K562 (cell line): ENCODE results near the gene UGT2B17. TPM values are rescaled to one million over a fixed set of nuclear protein-coding genes. Genes with fewer than 3 reads are reported as not detected.

Source experiments
- ATAC-seq: fragments of 200-7000 bp; cut with Tn5 transposase; 3 replicates; pipeline ENCODE4 v1.9.1; 2020; ENCODE audit warnings: moderate library complexity
- BruUV-seq: library from RNA; stranded (reverse); fragments of 400-500 nt; replicated peaks from 2 replicates; lab custom pipeline; 2021; lab: Mats Ljungman, UMichigan
- CTCF ChIA-PET: fragments of 300-600 bp; formaldehyde crosslinking; extraction: SDS; loops from one replicate; lab custom pipeline; 2021; ENCODE audit warnings: low intra/inter-chr PET ratio; lab: Yijun Ruan, JAX
- POLR2A ChIA-PET: fragments of 300-600, 350-650 bp; sonication (Branson Sonifier 250); formaldehyde crosslinking; extraction: SDS; loops from one replicate; lab custom pipeline; 2021; ENCODE audit warnings: antibody characterized with exemption, inconsistent platforms; lab: Yijun Ruan, JAX
- DNase-seq, 4 experiments: peaks; one replicate each; pipeline versions ENCODE4 v3.0.0 to v3.0.0-alpha.2; 2011 to 2018; ENCODE audit warnings: low spot score in 3 of 4, mixed read lengths in 3 of 4; ENCODE audit errors: extremely low read depth in 1 of 4
- FAIRE-seq: peaks from 2 replicates; lab custom pipeline; 2011; peaks lifted over from hg19 to GRCh38; lab: Jason Lieb, UNC
- H2AFZ ChIP-seq: 2 replicates; pipeline ENCODE4 v1.6.0; 2011; ENCODE audit warnings: low read depth, low read length, control low read depth, inconsistent platforms
- H3K27ac ChIP-seq: fragments of 200-600 bp; 3 replicates; pipeline ENCODE4 v1.8.0; 2011; ENCODE audit warnings: low read depth, mild to moderate bottlenecking, control low read depth, inconsistent platforms, low read length, moderate library complexity, mixed read lengths; ENCODE audit errors: extremely low read depth
- H3K27me3 ChIP-seq, 2 experiments: fragments of 300-600 bp in 1 of 2; 2 replicates in 1 of 2; 3 replicates in 1 of 2; pipeline versions ENCODE4 v1.6.0 to v1.8.0; 2011; ENCODE audit warnings: inconsistent platforms in 2 of 2, low read length in 2 of 2, mild to moderate bottlenecking in 1 of 2, mixed read lengths in 1 of 2, moderate library complexity in 1 of 2; ENCODE audit not compliant: control insufficient read depth in 2 of 2, insufficient read depth in 2 of 2
- H3K36me3 ChIP-seq: fragments of 300-600 bp; 3 replicates; pipeline ENCODE4 v1.8.0; 2011; ENCODE audit warnings: mild to moderate bottlenecking, low read length, inconsistent platforms; ENCODE audit not compliant: control insufficient read depth, insufficient read depth
- H3K4me1 ChIP-seq, 2 experiments: fragments of 200-600 bp in 1 of 2; replicated peaks in 1 of 2; 2 replicates in 1 of 2; 3 replicates in 1 of 2; pipeline versions ENCODE4 v1.5.1 to v1.8.0; 2011; ENCODE audit warnings: inconsistent platforms in 2 of 2, low read length in 2 of 2, mild to moderate bottlenecking in 1 of 2, mixed read lengths in 1 of 2, moderate library complexity in 1 of 2; ENCODE audit not compliant: control insufficient read depth in 2 of 2, insufficient read depth in 2 of 2
- H3K4me2 ChIP-seq: 2 replicates; pipeline ENCODE4 v1.6.1; 2011; ENCODE audit warnings: low read length, control low read depth, inconsistent platforms, mixed read lengths; ENCODE audit not compliant: insufficient read depth
- H3K4me3 ChIP-seq: fragments of 200-600 bp; sonication (generic), shearing (Covaris generic); 2 replicates; pipeline ENCODE4 v1.5.1; 2016; ENCODE audit warnings: control low read depth, inconsistent platforms
- H3K79me2 ChIP-seq: fragments of 200-600 bp; 3 replicates; pipeline ENCODE4 v1.8.0; 2011; ENCODE audit warnings: low read length, inconsistent platforms; ENCODE audit not compliant: control insufficient read depth, insufficient read depth
- H3K9ac ChIP-seq, 2 experiments: 2 replicates each; pipeline versions ENCODE4 v1.6.0 to v1.6.1; 2011; ENCODE audit warnings: low read depth in 2 of 2, low read length in 2 of 2, control low read depth in 1 of 2, inconsistent platforms in 1 of 2, mild to moderate bottlenecking in 1 of 2, mixed read lengths in 1 of 2; ENCODE audit not compliant: insufficient read depth in 1 of 2
- H3K9me1 ChIP-seq: one replicate; pipeline ENCODE4 v1.6.0; 2011; ENCODE audit warnings: inconsistent platforms, mild to moderate bottlenecking, low read length, moderate library complexity; ENCODE audit not compliant: control insufficient read depth, insufficient read depth
- H3K9me3 ChIP-seq: replicated peaks from 2 replicates; pipeline ENCODE4 v1.5.1; 2011; ENCODE audit warnings: low read depth, low read length, inconsistent platforms; ENCODE audit not compliant: control insufficient read depth, insufficient read depth
- H4K20me1 ChIP-seq: replicated peaks from 2 replicates; pipeline ENCODE4 v1.6.1; 2011; ENCODE audit warnings: low read length, inconsistent platforms, mixed read lengths; ENCODE audit not compliant: control insufficient read depth, insufficient read depth
- CBX8 ChIP-seq: fragments of 200-600 bp; sonication (generic); IDR thresholded peaks from 2 replicates; pipeline ENCODE4 v1.6.1; 2012; ENCODE audit warnings: borderline replicate concordance, mixed run types, low read depth, mild to moderate bottlenecking, moderate library complexity, mixed read lengths, low read length, control low read depth, inconsistent platforms; ENCODE audit not compliant: poor library complexity, severe bottlenecking; ENCODE audit errors: extremely low read depth
- HNRNPL ChIP-seq: fragments of 200-400 bp; formaldehyde crosslinking; IDR thresholded peaks from 2 replicates; pipeline ENCODE4 v1.6.1; 2017; ENCODE audit warnings: low read depth, mild to moderate bottlenecking, low read length
- ZFP1 ChIP-seq: fragments of 450-650 bp; formaldehyde crosslinking; IDR thresholded peaks from 2 replicates; pipeline ENCODE4 v1.4.0; 2020; ENCODE audit warnings: mild to moderate bottlenecking, mixed read lengths
- ZFX ChIP-seq: sonication (generic); formaldehyde crosslinking; IDR thresholded peaks from 2 replicates; pipeline ENCODE4 v1.8.0; 2022; ENCODE audit warnings: mild to moderate bottlenecking, missing genetic modification reagents, moderate library complexity
- WGBS: fragments of 100-300 bp; shearing (Covaris generic); methylation state at CpG from one replicate; pipeline ENCODE4 v1.1.6; 2016; ENCODE audit warnings: low coverage, mixed read lengths; ENCODE audit not compliant: insufficient coverage; ENCODE audit errors: missing lambda C conversion rate; 5-methylcytosine and 5-hydroxymethylcytosine counted together
- in situ Hi-C: fragments of 300-500 bp; cut with MboI; formaldehyde crosslinking; loops from 4 replicates; pipeline ENCODE4 v1.15.0; 2018; ENCODE audit warnings: inconsistent platforms, mixed read lengths
- intact Hi-C: fragments of 100-400 bp; cut with micrococcal nuclease; formaldehyde crosslinking; loops from 2 replicates; pipeline ENCODE4 v1.14.2; 2022
- polyA plus RNA-seq, 8 experiments: library from polyadenylated mRNA; depleted of rRNA in 4 of 8; stranded (reverse) in 5 of 8; unstranded in 3 of 8; fragments of >200 nt; fragmentation: Nextera tagmentation in 2 of 8; fragmentation: Illumina TruSeq in 1 of 8; extraction: Ambion mirVana in 2 of 8; extraction: Trizol in 1 of 8; gene quantifications; 2 replicates each; pipeline versions ENCODE4 v1.2.1 to v1.2.3, GENCODE V29; 2011 to 2014; ENCODE audit warnings: inconsistent platforms in 1 of 8, missing spikeins in 1 of 8
- total RNA-seq, 7 experiments: library from RNA; depleted of rRNA in 6 of 7; stranded (reverse); fragments of >200 nt in 6 of 7; fragmentation: Illumina TruSeq in 2 of 7; extraction: Trizol in 2 of 7; gene quantifications; 2 replicates each; pipeline versions ENCODE4 v1.2.1 to v1.2.3, GENCODE V29; 2011 to 2021; ENCODE audit warnings: low replicate concordance in 1 of 7
- TF ChIP-seq, protein P1 (sequence below): fragments of 450-650 bp; formaldehyde crosslinking; IDR thresholded peaks from 2 replicates; pipeline ENCODE4 v1.4.0; 2020; ENCODE audit warnings: mild to moderate bottlenecking
- TF ChIP-seq, protein P2 (sequence below): fragments of 250-450 bp; sonication (Bioruptor Pico); IDR thresholded peaks from 2 replicates; pipeline ENCODE4 v1.8.0; 2022; ENCODE audit warnings: moderate library complexity, mild to moderate bottlenecking, inconsistent platforms

The UGT2B17 gene
- total and polyA plus RNA-seq, 9 of the 15 experiments (the other 6 are each of a cell fraction or from before 2014, with no cell fraction given): 0.11 TPM; not detected in 8

DNA sequence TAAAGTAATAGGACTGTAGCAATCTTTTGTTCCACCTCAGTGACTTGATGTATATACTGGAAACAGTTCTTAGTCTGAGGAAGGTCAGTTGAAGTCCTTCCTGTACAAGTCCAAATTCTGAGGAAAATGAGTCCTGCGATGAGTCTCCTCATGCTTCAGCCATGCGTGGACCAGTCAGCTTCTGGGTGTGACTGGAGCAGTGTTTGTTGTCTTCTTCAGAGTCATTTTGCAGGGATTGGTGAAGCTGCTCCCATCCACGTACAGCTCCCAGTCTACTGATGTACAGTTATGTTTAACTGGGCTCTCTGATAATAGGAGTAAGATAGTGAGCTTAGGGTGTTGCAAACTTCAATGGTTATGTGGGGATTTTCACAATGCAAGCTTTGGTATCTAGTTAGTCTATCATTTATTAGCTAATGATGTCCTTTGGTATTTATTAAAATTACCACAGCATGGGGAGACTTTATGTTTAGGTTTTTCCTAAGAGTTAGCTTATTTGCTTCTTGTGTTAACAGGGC lies 3.4 kb downstream of the UGT2B17 start:
- POLR2A ChIA-PET: no interaction called here
- no peak for ATAC-seq

DNA sequence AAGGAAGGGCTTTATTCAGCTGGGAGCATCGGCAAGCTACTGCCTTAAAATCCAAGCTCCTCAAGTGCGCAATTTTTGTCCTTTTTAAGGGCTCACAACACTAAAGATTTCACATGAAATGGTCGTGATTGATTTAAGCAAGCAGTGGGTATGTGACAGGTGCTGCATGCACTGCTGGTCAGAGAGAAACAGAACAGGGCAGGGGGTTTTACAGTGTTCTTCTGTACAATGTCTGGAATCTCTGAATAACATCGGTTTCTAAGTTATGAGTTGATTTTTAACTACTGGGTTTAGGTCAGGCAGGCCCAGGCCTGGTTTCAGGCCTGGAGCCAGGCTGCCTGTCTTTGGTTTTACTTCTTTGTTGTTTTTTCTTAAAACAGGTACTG lies 6.0 kb downstream of the UGT2B17 start:
- Histone ChIP-seq H2AFZ (no peak overlapping the region), H3K9me3 (no peaks in the 10 kb centered on the region), H3K27me3 (no peaks in the 10 kb centered on the region), H3K4me2 (no peak overlapping the region), H3K9me1 (no peaks in the 10 kb centered on the region), H3K36me3 (no peaks in the 10 kb centered on the region), H3K79me2 (no peaks in the 10 kb centered on the region), H3K4me3 (no peak overlapping the region), H4K20me1 (no peaks in the 10 kb centered on the region), H3K27ac (no peak overlapping the region), H3K9ac (no peak overlapping the region), H3K4me1 (no peaks in the 10 kb centered on the region)
- in situ Hi-C loops (no loop called here), intact Hi-C loops (no loop called here)
- TF ChIP-seq ZFX (CRISPR knock-in tag): peak; percentile 34; the same call in 1 of the 2 replicates
- TF ChIP-seq HNRNPL: no peak
- CTCF ChIA-PET: no interaction called here
- no TSS peak for BruUV-seq
- POLR2A ChIA-PET: no interaction called here
- ATAC-seq (no peak), DNase-seq (no peak), FAIRE-seq (no peak)
- 0% methylated on average over 4 of the region's 4 CpGs for WGBS

More for the DNA sequence above, 3.4 kb downstream of the UGT2B17 start:
- CTCF ChIA-PET: no interaction called here
- WGBS: 0% methylated on average over 3 of the region's 3 CpGs
- no peaks in the 10 kb centered on the region for H3K36me3 ChIP-seq
- no peak overlapping the region for H3K4me2 ChIP-seq
- H3K9me3 ChIP-seq: no peaks in the 10 kb centered on the region
- H3K9ac ChIP-seq: no peak overlapping the region
- no peaks in the 10 kb centered on the region for H3K27me3 ChIP-seq
- no peak overlapping the region for H3K4me3 ChIP-seq
- intact Hi-C loops (no loop called here), in situ Hi-C loops (no loop called here)
- H3K79me2 ChIP-seq: no peaks in the 10 kb centered on the region
- FAIRE-seq (no peak), DNase-seq (no peak)
- H3K4me1 ChIP-seq: no peaks in the 10 kb centered on the region
- no peaks in the 10 kb centered on the region for H3K9me1 ChIP-seq
- no peak overlapping the region for H3K27ac ChIP-seq
- no peak overlapping the region for H2AFZ ChIP-seq
- BruUV-seq: no TSS peak
- TF ChIP-seq, protein P1, sequence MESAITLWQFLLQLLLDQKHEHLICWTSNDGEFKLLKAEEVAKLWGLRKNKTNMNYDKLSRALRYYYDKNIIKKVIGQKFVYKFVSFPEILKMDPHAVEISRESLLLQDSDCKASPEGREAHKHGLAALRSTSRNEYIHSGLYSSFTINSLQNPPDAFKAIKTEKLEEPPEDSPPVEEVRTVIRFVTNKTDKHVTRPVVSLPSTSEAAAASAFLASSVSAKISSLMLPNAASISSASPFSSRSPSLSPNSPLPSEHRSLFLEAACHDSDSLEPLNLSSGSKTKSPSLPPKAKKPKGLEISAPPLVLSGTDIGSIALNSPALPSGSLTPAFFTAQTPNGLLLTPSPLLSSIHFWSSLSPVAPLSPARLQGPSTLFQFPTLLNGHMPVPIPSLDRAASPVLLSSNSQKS (CRISPR knock-in tag): no peak
- TF ChIP-seq CBX8 (no peak), ZFP1 (CRISPR knock-in tag) (no peak)
- TF ChIP-seq, protein P2, sequence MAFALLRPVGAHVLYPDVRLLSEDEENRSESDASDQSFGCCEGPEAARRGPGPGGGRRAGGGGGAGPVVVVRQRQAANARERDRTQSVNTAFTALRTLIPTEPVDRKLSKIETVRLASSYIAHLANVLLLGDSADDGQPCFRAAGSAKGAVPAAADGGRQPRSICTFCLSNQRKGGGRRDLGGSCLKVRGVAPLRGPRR (CRISPR knock-in tag): no peak
- no peaks in the 10 kb centered on the region for H4K20me1 ChIP-seq
